DOHH2 (cell line): ENCODE results near the gene RNU6-7.

Source experiments
- H3F3A ChIP-seq: fragments of 200-600 bp; sonication (generic), shearing (Covaris generic); 2 replicates; pipeline ENCODE4 v1.6.0; 2016; ENCODE audit warnings: antibody characterized with exemption, mild to moderate bottlenecking; ENCODE audit not compliant: control insufficient read depth, insufficient read depth
- H3K27ac ChIP-seq: fragments of 200-600 bp; sonication (generic); 2 replicates; pipeline ENCODE4 v1.5.1; 2014; ENCODE audit warnings: low read depth, mild to moderate bottlenecking, low read length, moderate library complexity
- H3K27me3 ChIP-seq: fragments of 200-600 bp; sonication (generic); 2 replicates; pipeline ENCODE4 v1.6.1; 2014; ENCODE audit warnings: mild to moderate bottlenecking, low read length, mixed read lengths; ENCODE audit not compliant: control insufficient read depth
- H3K36me3 ChIP-seq: fragments of 200-600 bp; sonication (generic); 2 replicates; pipeline ENCODE4 v1.6.1; 2014; ENCODE audit warnings: mild to moderate bottlenecking, low read length, moderate library complexity, mixed read lengths; ENCODE audit not compliant: control insufficient read depth
- H3K4me1 ChIP-seq: fragments of 200-600 bp; sonication (generic); 2 replicates; pipeline ENCODE4 v1.6.1; 2014; ENCODE audit warnings: mild to moderate bottlenecking, low read length, mixed read lengths; ENCODE audit not compliant: control insufficient read depth
- H3K4me2 ChIP-seq: fragments of 200-600 bp; sonication (generic); 2 replicates; pipeline ENCODE4 v1.6.0; 2014; ENCODE audit warnings: mild to moderate bottlenecking, low read length, moderate library complexity
- H3K4me3 ChIP-seq: fragments of 200-600 bp; sonication (generic); 2 replicates; pipeline ENCODE4 v1.5.1; 2014; ENCODE audit warnings: mild to moderate bottlenecking, low read length, mixed read lengths
- H3K79me2 ChIP-seq: fragments of 200-600 bp; sonication (generic); 2 replicates; pipeline ENCODE4 v1.6.1; 2014; ENCODE audit warnings: mild to moderate bottlenecking, low read length, mixed read lengths; ENCODE audit not compliant: control insufficient read depth
- H3K9me2 ChIP-seq: fragments of 200-600 bp; sonication (generic); replicated peaks from 2 replicates; pipeline ENCODE4 v1.6.1; 2014; ENCODE audit warnings: mild to moderate bottlenecking, low read length, mixed read lengths; ENCODE audit not compliant: control insufficient read depth
- H3K9me3 ChIP-seq: fragments of 200-600 bp; sonication (generic); 2 replicates; pipeline ENCODE4 v1.6.1; 2014; ENCODE audit warnings: antibody characterized with exemption, low read length, mixed read lengths; ENCODE audit not compliant: control insufficient read depth, insufficient read depth
- H4K20me1 ChIP-seq: fragments of 200-600 bp; sonication (generic); 2 replicates; pipeline ENCODE4 v1.6.0; 2014; ENCODE audit warnings: low read depth, mild to moderate bottlenecking, antibody characterized with exemption, low read length, moderate library complexity; ENCODE audit not compliant: control insufficient read depth, insufficient read depth
- CTCF ChIP-seq: fragments of 200-600 bp; sonication (generic); IDR thresholded peaks from one replicate; pipeline ENCODE4 v1.5.1; 2014; ENCODE audit warnings: antibody characterized with exemption, mild to moderate bottlenecking, low read depth, low read length; ENCODE audit not compliant: poor library complexity, severe bottlenecking
- EZH2phosphoT487 ChIP-seq: fragments of 200-600 bp; sonication (generic); IDR thresholded peaks from 2 replicates; pipeline ENCODE4 v1.6.1; 2017; ENCODE audit warnings: borderline replicate concordance, mild to moderate bottlenecking, antibody characterized with exemption, low read length, moderate library complexity, mixed read lengths

Gene RNU6-7

DNA sequence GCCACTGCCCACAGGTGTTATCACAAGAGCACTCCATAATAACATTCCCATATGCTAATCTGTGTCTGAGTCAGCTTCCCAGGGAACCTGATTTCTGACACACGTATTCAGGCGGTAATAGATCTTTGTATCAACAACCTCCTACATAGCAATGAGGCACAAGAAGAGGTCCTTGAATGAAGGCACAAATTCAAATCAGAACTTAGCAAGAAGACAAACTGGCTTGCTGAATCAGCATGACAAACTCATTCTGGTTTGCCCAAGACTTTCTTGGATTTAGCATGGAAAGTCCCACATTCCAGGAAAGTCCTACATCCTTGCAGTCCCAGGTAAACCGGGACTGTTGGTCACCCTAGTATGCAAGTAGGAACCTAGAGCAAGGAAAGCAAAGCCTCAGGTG is 33.9 kb upstream of the RNU6-7 start:
- Histone ChIP-seq H3K36me3 (no peaks in the 10 kb centered on the region), H3K79me2 (no peaks in the 10 kb centered on the region), H3F3A (no peaks in the 10 kb centered on the region), H3K4me3 (no peak overlapping the region), H3K9me3 (no peaks in the 10 kb centered on the region), H3K27ac (no peak overlapping the region), H4K20me1 (no peaks in the 10 kb centered on the region), H3K9me2 (no peaks in the 10 kb centered on the region), H3K4me1 (no peaks in the 10 kb centered on the region), H3K27me3 (no peaks in the 10 kb centered on the region), H3K4me2 (no peak overlapping the region)
- TF ChIP-seq CTCF: no peak
- no peak for TF ChIP-seq EZH2phosphoT487

- no peak overlapping the region for H3K4me3 ChIP-seq
- no peak for TF ChIP-seq CTCF
- no peak for TF ChIP-seq EZH2phosphoT487
These were observed 32.7 kb upstream of the RNU6-7 start for GRCh38 chr14:32169191-32169590.

DNA sequence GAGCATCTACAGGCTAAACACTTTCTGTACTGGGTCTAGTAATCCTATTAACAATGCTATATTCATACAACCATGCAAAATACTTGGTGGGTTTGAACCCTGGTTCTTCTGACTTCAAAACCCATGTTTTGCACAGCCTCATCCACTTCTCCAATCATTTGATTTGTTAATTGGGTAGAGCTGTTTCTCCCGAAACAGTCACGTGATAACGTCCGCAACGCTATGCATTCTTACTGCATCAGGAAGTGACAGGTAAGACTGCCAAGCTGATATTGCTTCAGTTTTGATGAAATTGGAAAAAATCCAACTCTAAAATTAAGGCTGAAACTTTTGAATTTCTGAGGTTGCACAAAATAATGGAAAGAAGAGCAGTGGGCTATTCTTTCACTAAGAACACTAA is 30.4 kb upstream of the RNU6-7 start:
- no peaks in the 10 kb centered on the region for H3K9me2 ChIP-seq
- H3K27me3 ChIP-seq: no peaks in the 10 kb centered on the region
- H3K79me2 ChIP-seq: no peaks in the 10 kb centered on the region
- no peaks in the 10 kb centered on the region for H3K4me1 ChIP-seq
- no peaks in the 10 kb centered on the region for H3K36me3 ChIP-seq
- H4K20me1 ChIP-seq: no peaks in the 10 kb centered on the region
- H3K9me3 ChIP-seq: no peaks in the 10 kb centered on the region
- H3F3A ChIP-seq: no peaks in the 10 kb centered on the region
- TF ChIP-seq EZH2phosphoT487 (no peak), CTCF (no peak)
- H3K4me2 ChIP-seq: no peak overlapping the region
- no peak overlapping the region for H3K27ac ChIP-seq
- no peak overlapping the region for H3K4me3 ChIP-seq

More at GRCh38 chr14:32169191-32169590, 32.7 kb upstream of the RNU6-7 start:
- H3F3A ChIP-seq: no peaks in the 10 kb centered on the region
- no peaks in the 10 kb centered on the region for H3K9me3 ChIP-seq
- H3K27ac ChIP-seq: no peak overlapping the region
- H3K4me2 ChIP-seq: no peak overlapping the region
- H4K20me1 ChIP-seq: no peaks in the 10 kb centered on the region
- H3K27me3 ChIP-seq: no peaks in the 10 kb centered on the region
- no peaks in the 10 kb centered on the region for H3K79me2 ChIP-seq
- no peaks in the 10 kb centered on the region for H3K9me2 ChIP-seq
- no peaks in the 10 kb centered on the region for H3K36me3 ChIP-seq
- H3K4me1 ChIP-seq: no peaks in the 10 kb centered on the region
